Hepatocyte (in vitro differentiated cells): Measurements from ENCODE around the gene PCLAF. TPM values are rescaled to one million over a fixed set of nuclear protein-coding genes. Genes with fewer than 3 reads are reported as not detected.

ENCODE experiments used
- DNase-seq: peaks from one replicate; pipeline ENCODE4 v3.0.0-alpha.2; 2016; ENCODE audit warnings: low spot score
- H2AFZ ChIP-seq: fragments of 200-600 bp; sonication (generic); 2 replicates; pipeline ENCODE4 v1.6.0; 2016; ENCODE audit warnings: antibody characterized with exemption, mild to moderate bottlenecking
- H3K27ac ChIP-seq: fragments of 200-600 bp; sonication (generic); 2 replicates; pipeline ENCODE4 v1.5.1; 2016; ENCODE audit warnings: mild to moderate bottlenecking
- H3K27me3 ChIP-seq: fragments of 200-600 bp; sonication (generic); 2 replicates; pipeline ENCODE4 v1.6.1; 2016
- H3K36me3 ChIP-seq: fragments of 200-600 bp; sonication (generic); replicated peaks from 2 replicates; pipeline ENCODE4 v1.5.1; 2016; ENCODE audit warnings: low read depth; ENCODE audit not compliant: insufficient read depth
- H3K4me1 ChIP-seq: fragments of 200-600 bp; sonication (generic); 2 replicates; pipeline ENCODE4 v1.5.1; 2016; ENCODE audit warnings: mild to moderate bottlenecking, moderate library complexity; ENCODE audit not compliant: insufficient read depth
- H3K4me2 ChIP-seq: fragments of 200-600 bp; sonication (generic); 2 replicates; pipeline ENCODE4 v1.6.0; 2016
- H3K4me3 ChIP-seq: fragments of 200-600 bp; sonication (generic); 2 replicates; pipeline ENCODE4 v1.5.1; 2016; ENCODE audit warnings: mild to moderate bottlenecking
- H3K79me2 ChIP-seq: fragments of 200-600 bp; sonication (generic); 2 replicates; pipeline ENCODE4 v1.6.0; 2017; ENCODE audit warnings: mild to moderate bottlenecking
- H3K9me2 ChIP-seq: fragments of 200-600 bp; sonication (generic); replicated peaks from 2 replicates; pipeline ENCODE4 v1.6.0; 2017; ENCODE audit warnings: mild to moderate bottlenecking; ENCODE audit not compliant: insufficient read depth
- H3K9me3 ChIP-seq: fragments of 200-600 bp; sonication (generic); 2 replicates; pipeline ENCODE4 v1.5.1; 2016; ENCODE audit warnings: low read depth, mild to moderate bottlenecking
- H4K20me1 ChIP-seq: fragments of 200-600 bp; sonication (generic); 2 replicates; pipeline ENCODE4 v1.6.0; 2016; ENCODE audit warnings: mild to moderate bottlenecking; ENCODE audit not compliant: insufficient read depth, poor library complexity, severe bottlenecking
- CTCF ChIP-seq: fragments of 200-600 bp; sonication (generic); IDR thresholded peaks from 2 replicates; pipeline ENCODE4 v1.5.1; 2016; ENCODE audit warnings: antibody characterized with exemption, mild to moderate bottlenecking; ENCODE audit not compliant: poor library complexity
- EZH2 ChIP-seq: fragments of 200-600 bp; sonication (generic); IDR thresholded peaks from 2 replicates; pipeline ENCODE4 v1.6.1; 2016; ENCODE audit warnings: antibody characterized with exemption, mild to moderate bottlenecking, borderline replicate concordance
- EZH2phosphoT487 ChIP-seq: fragments of 200-600 bp; sonication (generic); IDR thresholded peaks from one replicate; pipeline ENCODE4 v1.6.1; 2018; ENCODE audit warnings: antibody characterized with exemption, mild to moderate bottlenecking, low read depth, moderate library complexity; ENCODE audit not compliant: unreplicated experiment, severe bottlenecking
- WGBS: methylation state at CpG from one replicate; pipeline ENCODE4 v1.1.6; 2016; ENCODE audit warnings: low lambda C conversion rate; ENCODE audit errors: missing lambda C conversion rate; 5-methylcytosine and 5-hydroxymethylcytosine counted together
- polyA plus RNA-seq: library from polyadenylated mRNA; unstranded; fragments of >200 nt; fragmentation: Nextera tagmentation; extraction: Ambion mirVana; gene quantifications from 2 replicates; pipeline ENCODE4 v1.2.1, GENCODE V29; 2016
- total RNA-seq: library from RNA; depleted of rRNA; stranded (reverse); fragments of >200 nt; gene quantifications from 2 replicates; pipeline ENCODE4 v1.2.3, GENCODE V29; 2014

The PCLAF gene
- total and polyA plus RNA-seq, 2 experiments from 2014 or later, result 21.2 to 25.3 TPM

- WGBS, result 95% methylated on average over 2 of the region's 2 CpGs
- H3K4me1 ChIP-seq, result no peaks in the 10 kb centered on the region
- no peak overlapping the region for H3K4me2 ChIP-seq
These were observed 12.1 kb downstream of the PCLAF start for GRCh38 chr15:64369078-64369607.

GRCh38 chr15:64361259-64361658 lies 20.0 kb downstream of the PCLAF start:
- Histone ChIP-seq H3K36me3 (no peaks in the 10 kb centered on the region), H2AFZ (no peak overlapping the region), H3K9me3 (no peaks in the 10 kb centered on the region), H3K9me2 (no peaks in the 10 kb centered on the region), H3K79me2 (no peaks in the 10 kb centered on the region), H3K27ac (no peak overlapping the region), H3K4me3 (no peak overlapping the region), H3K4me2 (no peak overlapping the region), H3K4me1 (no peaks in the 10 kb centered on the region), H4K20me1 (no peaks in the 10 kb centered on the region), H3K27me3 (no peaks in the 10 kb centered on the region)
- 97% methylated on average over 4 of the region's 4 CpGs for whole genome bisulfite sequencing
- no peak for TF ChIP-seq EZH2
- TF ChIP-seq CTCF, result no peak
- no peak for TF ChIP-seq EZH2phosphoT487
- DNase-seq, result no peak

More at GRCh38 chr15:64369078-64369607, 12.1 kb downstream of the PCLAF start:
- H2AFZ ChIP-seq, result no peak overlapping the region
- no peak overlapping the region for H3K27ac ChIP-seq
- no peak for DNase-seq
- TF ChIP-seq EZH2phosphoT487, result no peak
- TF ChIP-seq EZH2, result no peak
- TF ChIP-seq CTCF, result no peak
- H3K9me2 ChIP-seq, result no peaks in the 10 kb centered on the region
- H3K4me3 ChIP-seq, result no peak overlapping the region
- H3K79me2 ChIP-seq, result no peaks in the 10 kb centered on the region
- H4K20me1 ChIP-seq, result no peaks in the 10 kb centered on the region
- no peaks in the 10 kb centered on the region for H3K27me3 ChIP-seq
- no peaks in the 10 kb centered on the region for H3K9me3 ChIP-seq
- H3K36me3 ChIP-seq, result no peaks in the 10 kb centered on the region

- peak overlapping the region; percentile 28 for H3K27ac ChIP-seq
- H3K9me3 ChIP-seq, result no peaks in the 10 kb centered on the region
- 67% methylated on average over 5 of the region's 5 CpGs for WGBS
- H3K27me3 ChIP-seq, result no peaks in the 10 kb centered on the region
- H3K9me2 ChIP-seq, result no peaks in the 10 kb centered on the region
- no peak for DNase-seq
- peaks cover 5% of the 10 kb centered on the region for H3K4me1 ChIP-seq
- peak overlapping the region; percentile 38 for H3K4me3 ChIP-seq
- TF ChIP-seq EZH2phosphoT487, result no peak
- no peak for TF ChIP-seq CTCF
- no peak for TF ChIP-seq EZH2
- peak overlapping the region; percentile 58 for H2AFZ ChIP-seq
- peaks cover 3% of the 10 kb centered on the region for H4K20me1 ChIP-seq
- peaks cover 39% of the 10 kb centered on the region for H3K79me2 ChIP-seq
- no peaks in the 10 kb centered on the region for H3K36me3 ChIP-seq
- peak overlapping the region; percentile 69 for H3K4me2 ChIP-seq
These were observed 24.6 kb downstream of the PCLAF start for GRCh38 chr15:64356710-64357040.
